WI38 (cell line): Measurements from ENCODE around the gene MAG.

Experiments used
- H3K4me3 ChIP-seq: 2 replicates; pipeline ENCODE4 v1.5.1; 2011; ENCODE audit warnings: low read depth, mild to moderate bottlenecking, control low read depth, low read length
- CTCF ChIP-seq: IDR thresholded peaks from 2 replicates; pipeline ENCODE4 v1.5.1; 2012; ENCODE audit warnings: low read depth, mild to moderate bottlenecking, control low read depth, low read length

MAG gene

GRCh38 chr19:35271546-35271945 is 20.4 kb upstream of the MAG start:
- no peak for TF ChIP-seq CTCF
- H3K4me3 ChIP-seq: no peak overlapping the region

GRCh38 chr19:35272122-35272719 is 19.7 kb upstream of the MAG start:
- H3K4me3 ChIP-seq: no peak overlapping the region
- no peak for TF ChIP-seq CTCF

GRCh38 chr19:35272954-35273649 is 18.9 kb upstream of the MAG start:
- H3K4me3 ChIP-seq: no peak overlapping the region
- no peak for TF ChIP-seq CTCF

- no peak for TF ChIP-seq CTCF
Measured at GRCh38 chr19:35273686-35274259, 18.2 kb upstream of the MAG start.

GRCh38 chr19:35274323-35274722 is 17.6 kb upstream of the MAG start:
- H3K4me3 ChIP-seq: no peak overlapping the region
- no peak for TF ChIP-seq CTCF

More at GRCh38 chr19:35273686-35274259, 18.2 kb upstream of the MAG start:
- no peak overlapping the region for H3K4me3 ChIP-seq

- TF ChIP-seq CTCF: no peak
Measured at GRCh38 chr19:35276706-35277281, 15.2 kb upstream of the MAG start.

GRCh38 chr19:35278578-35279284 is 13.2 kb upstream of the MAG start:
- TF ChIP-seq CTCF: no peak
- H3K4me3 ChIP-seq: no peak overlapping the region

More at GRCh38 chr19:35276706-35277281, 15.2 kb upstream of the MAG start:
- no peak overlapping the region for H3K4me3 ChIP-seq
